MM.1S (cell line): ENCODE results near the gene C1orf74.

Experiments used
- CTCF ChIP-seq: fragments of 300-600 bp; sonication (generic); IDR thresholded peaks from 2 replicates; pipeline ENCODE4 v1.5.1; 2016; ENCODE audit warnings: antibody characterized with exemption, low read length, mixed read lengths
- EZH2 ChIP-seq: fragments of 300-600 bp; sonication (generic); optimal IDR thresholded peaks from 2 replicates; pipeline ENCODE3; 2017; ENCODE audit warnings: low read depth, mild to moderate bottlenecking, antibody characterized with exemption, low read length, mixed read lengths

- TF ChIP-seq CTCF (no peak), EZH2 (no peak)
These were observed 46.1 kb downstream of the C1orf74 start for GRCh38 chr1:209738270-209738669.
